Bronchial epithelial cell (primary cell): ENCODE measurements around the gene UBR1. TPM values are rescaled to one million over a fixed set of nuclear protein-coding genes. Genes with fewer than 3 reads are reported as not detected.
"Not testable (repeated sequence)": the region's sequence is repeated elsewhere in the genome, so short reads cannot be mapped to it uniquely, and the experiment has no call there.

Experiments
- DNase-seq: peaks from one replicate; pipeline ENCODE4 v3.0.0-alpha.2; 2010; ENCODE audit warnings: low read depth
- FAIRE-seq: peaks from 2 replicates; lab custom pipeline; 2011; peaks lifted over from hg19 to GRCh38; lab: Jason Lieb, UNC
- H3K27me3 ChIP-seq: 2 replicates; pipeline ENCODE4 v1.5.1; 2011; ENCODE audit warnings: low read length; ENCODE audit not compliant: control insufficient read depth, insufficient read depth
- H3K36me3 ChIP-seq: 2 replicates; pipeline ENCODE4 v1.5.1; 2011; ENCODE audit warnings: low read length; ENCODE audit not compliant: control insufficient read depth, insufficient read depth
- H3K4me3 ChIP-seq: 2 replicates; pipeline ENCODE4 v1.5.1; 2011; ENCODE audit warnings: mild to moderate bottlenecking, low read depth, low read length, control low read depth
- total RNA-seq: library from RNA; depleted of rRNA; stranded (reverse); fragments of >200 nt; gene quantifications from 2 replicates; pipeline ENCODE4 v1.2.1, GENCODE V29; 2014
- TF ChIP-seq, protein P1 (sequence below): IDR thresholded peaks from 2 replicates; pipeline ENCODE4 v1.5.1; 2011; ENCODE audit warnings: mild to moderate bottlenecking, moderate library complexity, low read length, control low read depth, inconsistent platforms; ENCODE audit not compliant: insufficient read depth, severe bottlenecking

UBR1 gene
- total RNA-seq, 1 donor from 2014 or later = 18.4 TPM

GRCh38 chr15:43048935-43049334, 56.9 kb downstream of the UBR1 start:
- TF ChIP-seq, protein P1, sequence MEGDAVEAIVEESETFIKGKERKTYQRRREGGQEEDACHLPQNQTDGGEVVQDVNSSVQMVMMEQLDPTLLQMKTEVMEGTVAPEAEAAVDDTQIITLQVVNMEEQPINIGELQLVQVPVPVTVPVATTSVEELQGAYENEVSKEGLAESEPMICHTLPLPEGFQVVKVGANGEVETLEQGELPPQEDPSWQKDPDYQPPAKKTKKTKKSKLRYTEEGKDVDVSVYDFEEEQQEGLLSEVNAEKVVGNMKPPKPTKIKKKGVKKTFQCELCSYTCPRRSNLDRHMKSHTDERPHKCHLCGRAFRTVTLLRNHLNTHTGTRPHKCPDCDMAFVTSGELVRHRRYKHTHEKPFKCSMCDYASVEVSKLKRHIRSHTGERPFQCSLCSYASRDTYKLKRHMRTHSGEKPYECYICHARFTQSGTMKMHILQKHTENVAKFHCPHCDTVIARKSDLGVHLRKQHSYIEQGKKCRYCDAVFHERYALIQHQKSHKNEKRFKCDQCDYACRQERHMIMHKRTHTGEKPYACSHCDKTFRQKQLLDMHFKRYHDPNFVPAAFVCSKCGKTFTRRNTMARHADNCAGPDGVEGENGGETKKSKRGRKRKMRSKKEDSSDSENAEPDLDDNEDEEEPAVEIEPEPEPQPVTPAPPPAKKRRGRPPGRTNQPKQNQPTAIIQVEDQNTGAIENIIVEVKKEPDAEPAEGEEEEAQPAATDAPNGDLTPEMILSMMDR = no peak
- H3K4me3 ChIP-seq = no peak overlapping the region
- FAIRE-seq = no peak
- peaks cover 3% of the 10 kb centered on the region for H3K36me3 ChIP-seq
- H3K27me3 ChIP-seq = no peaks in the 10 kb centered on the region
- DNase-seq = no peak

GRCh38 chr15:43046484-43046883, 59.4 kb downstream of the UBR1 start:
- peaks cover 4% of the 10 kb centered on the region for H3K36me3 ChIP-seq
- DNase-seq = no peak
- H3K27me3 ChIP-seq = no peaks in the 10 kb centered on the region
- no peak for FAIRE-seq
- H3K4me3 ChIP-seq = no peak overlapping the region
- TF ChIP-seq, protein P1 = no peak

DNA sequence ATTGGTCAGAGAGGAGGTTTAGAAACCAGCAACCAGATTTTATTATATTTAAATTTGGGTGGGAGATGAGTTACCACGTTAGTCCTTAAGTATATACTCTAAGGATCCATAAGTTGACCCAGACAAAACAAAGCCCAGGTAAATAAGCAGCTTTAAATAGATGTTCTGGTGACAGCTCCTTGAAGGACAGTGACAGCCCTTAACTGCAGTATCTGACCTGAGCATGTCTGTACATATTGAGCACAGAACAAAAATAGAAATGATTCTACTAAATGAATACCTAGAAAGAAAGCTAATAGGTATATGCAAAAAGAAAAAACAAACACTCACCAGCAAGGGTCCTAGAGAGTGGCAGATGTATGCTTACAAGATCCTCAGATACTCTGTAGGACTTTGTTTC, 63.0 kb downstream of the UBR1 start:
- FAIRE-seq (no peak), DNase-seq (no peak)
- TF ChIP-seq, protein P1 = no peak
- peaks cover 4% of the 10 kb centered on the region for H3K36me3 ChIP-seq
- H3K27me3 ChIP-seq = no peaks in the 10 kb centered on the region
- no peak overlapping the region for H3K4me3 ChIP-seq

GRCh38 chr15:43041085-43041484, 64.8 kb downstream of the UBR1 start:
- not testable (repeated sequence) for FAIRE-seq, H3K4me3 ChIP-seq, DNase-seq, H3K36me3 ChIP-seq, H3K27me3 ChIP-seq

GRCh38 chr15:43035240-43035639, 70.6 kb downstream of the UBR1 start:
- not testable (repeated sequence) for H3K27me3 ChIP-seq, DNase-seq, H3K36me3 ChIP-seq, FAIRE-seq, H3K4me3 ChIP-seq

GRCh38 chr15:43029476-43029875, 76.4 kb downstream of the UBR1 start:
- TF ChIP-seq, protein P1 = no peak
- H3K36me3 ChIP-seq = peaks cover 5% of the 10 kb centered on the region
- FAIRE-seq = no peak
- no peak for DNase-seq
- H3K27me3 ChIP-seq = no peaks in the 10 kb centered on the region
- H3K4me3 ChIP-seq = no peak overlapping the region

GRCh38 chr15:43025150-43025549, 80.7 kb downstream of the UBR1 start:
- Histone ChIP-seq H3K36me3 (peaks cover 8% of the 10 kb centered on the region), H3K4me3 (no peak overlapping the region), H3K27me3 (no peaks in the 10 kb centered on the region)
- TF ChIP-seq, protein P1 = no peak
- FAIRE-seq = no peak
- no peak for DNase-seq

- DNase-seq, H3K36me3 ChIP-seq, FAIRE-seq: not testable (repeated sequence)
Observed at GRCh38 chr15:43014671-43015070, 91.2 kb downstream of the UBR1 start.

More at GRCh38 chr15:43014671-43015070, 91.2 kb downstream of the UBR1 start:
- H3K27me3 ChIP-seq, H3K4me3 ChIP-seq: not testable (repeated sequence)
